GM23248 (cell line): ENCODE results near the gene WDR70. TPM values are rescaled to one million over a fixed set of nuclear protein-coding genes. Genes with fewer than 3 reads are reported as not detected.

Experiments
- DNase-seq: peaks from one replicate; pipeline ENCODE4 v3.0.0-alpha.2; 2015
- H2AFZ ChIP-seq: fragments of 200-600 bp; sonication (generic); 2 replicates; pipeline ENCODE4 v1.6.1; 2016; ENCODE audit warnings: antibody characterized with exemption
- H3F3A ChIP-seq: fragments of 200-600 bp; sonication (generic); 2 replicates; pipeline ENCODE4 v1.6.1; 2016; ENCODE audit warnings: mild to moderate bottlenecking, antibody characterized with exemption, mixed run types; ENCODE audit not compliant: insufficient read depth
- H3K27ac ChIP-seq: fragments of 200-600 bp; sonication (generic); 2 replicates; pipeline ENCODE4 v1.5.1; 2016; ENCODE audit warnings: mild to moderate bottlenecking
- H3K27me3 ChIP-seq: fragments of 200-600 bp; sonication (generic); replicated peaks from 2 replicates; pipeline ENCODE4 v1.6.1; 2016; ENCODE audit warnings: mild to moderate bottlenecking; ENCODE audit not compliant: insufficient read depth
- H3K36me3 ChIP-seq: fragments of 200-600 bp; sonication (generic); 2 replicates; pipeline ENCODE4 v1.6.1; 2016; ENCODE audit warnings: low read depth, mild to moderate bottlenecking
- H3K4me1 ChIP-seq: fragments of 200-600 bp; sonication (generic); 2 replicates; pipeline ENCODE4 v1.6.1; 2016; ENCODE audit warnings: mild to moderate bottlenecking; ENCODE audit not compliant: insufficient read depth
- H3K4me2 ChIP-seq: fragments of 200-600 bp; sonication (generic); one replicate; pipeline ENCODE4 v1.6.1; 2016; ENCODE audit warnings: mild to moderate bottlenecking; ENCODE audit not compliant: unreplicated experiment
- H3K4me3 ChIP-seq: fragments of 200-600 bp; sonication (generic); 2 replicates; pipeline ENCODE4 v1.5.1; 2016; ENCODE audit warnings: mild to moderate bottlenecking
- H3K79me2 ChIP-seq: fragments of 200-600 bp; sonication (generic); 2 replicates; pipeline ENCODE4 v1.6.1; 2016; ENCODE audit warnings: mild to moderate bottlenecking; ENCODE audit not compliant: insufficient read depth
- H3K9ac ChIP-seq: fragments of 200-600 bp; sonication (generic); 2 replicates; pipeline ENCODE4 v1.6.1; 2016; ENCODE audit warnings: mild to moderate bottlenecking
- H3K9me2 ChIP-seq: fragments of 200-600 bp; sonication (generic); 2 replicates; pipeline ENCODE4 v1.6.1; 2016; ENCODE audit warnings: mixed run types, mild to moderate bottlenecking, moderate library complexity; ENCODE audit not compliant: insufficient read depth
- H3K9me3 ChIP-seq: fragments of 200-600 bp; sonication (generic); one replicate; pipeline ENCODE4 v1.6.1; 2017; ENCODE audit warnings: low read depth
- H4K20me1 ChIP-seq: fragments of 200-600 bp; sonication (generic); 2 replicates; pipeline ENCODE4 v1.6.0; 2016; ENCODE audit not compliant: insufficient read depth
- EZH2 ChIP-seq: fragments of 200-600 bp; sonication (generic); IDR thresholded peaks from 2 replicates; pipeline ENCODE4 v1.6.1; 2018; ENCODE audit warnings: antibody characterized with exemption, mild to moderate bottlenecking; ENCODE audit not compliant: insufficient read depth, poor library complexity, severe bottlenecking
- EZH2phosphoT487 ChIP-seq: fragments of 200-600 bp; sonication (generic); IDR thresholded peaks from 2 replicates; pipeline ENCODE4 v1.6.1; 2018; ENCODE audit warnings: antibody characterized with exemption, moderate library complexity, mild to moderate bottlenecking, low read depth; ENCODE audit not compliant: insufficient read depth
- WGBS, 2 experiments: methylation state at CpG; one replicate each; pipeline ENCODE4 v1.1.6; 2015 to 2017; ENCODE audit warnings: low lambda C conversion rate in 2 of 2, low coverage in 1 of 2; ENCODE audit errors: missing lambda C conversion rate in 2 of 2; 5-methylcytosine and 5-hydroxymethylcytosine counted together
- in situ Hi-C: fragments of 300-500 bp; cut with MboI; formaldehyde crosslinking; loops from 2 replicates; pipeline ENCODE4 v1.15.0; 2020
- polyA plus RNA-seq: library from polyadenylated mRNA; unstranded; fragments of >200 nt; fragmentation: Nextera tagmentation; extraction: Ambion mirVana; gene quantifications from 2 replicates; pipeline ENCODE4 v1.2.1, GENCODE V29; 2016
- total RNA-seq: library from RNA; depleted of rRNA; stranded (reverse); fragments of >200 nt; shearing (Covaris generic); gene quantifications from 2 replicates; pipeline ENCODE4 v1.2.3, GENCODE V29; 2014

The WDR70 gene
- total and polyA plus RNA-seq, 2 experiments from 2014 or later, result 20.8 to 24.9 TPM

DNA sequence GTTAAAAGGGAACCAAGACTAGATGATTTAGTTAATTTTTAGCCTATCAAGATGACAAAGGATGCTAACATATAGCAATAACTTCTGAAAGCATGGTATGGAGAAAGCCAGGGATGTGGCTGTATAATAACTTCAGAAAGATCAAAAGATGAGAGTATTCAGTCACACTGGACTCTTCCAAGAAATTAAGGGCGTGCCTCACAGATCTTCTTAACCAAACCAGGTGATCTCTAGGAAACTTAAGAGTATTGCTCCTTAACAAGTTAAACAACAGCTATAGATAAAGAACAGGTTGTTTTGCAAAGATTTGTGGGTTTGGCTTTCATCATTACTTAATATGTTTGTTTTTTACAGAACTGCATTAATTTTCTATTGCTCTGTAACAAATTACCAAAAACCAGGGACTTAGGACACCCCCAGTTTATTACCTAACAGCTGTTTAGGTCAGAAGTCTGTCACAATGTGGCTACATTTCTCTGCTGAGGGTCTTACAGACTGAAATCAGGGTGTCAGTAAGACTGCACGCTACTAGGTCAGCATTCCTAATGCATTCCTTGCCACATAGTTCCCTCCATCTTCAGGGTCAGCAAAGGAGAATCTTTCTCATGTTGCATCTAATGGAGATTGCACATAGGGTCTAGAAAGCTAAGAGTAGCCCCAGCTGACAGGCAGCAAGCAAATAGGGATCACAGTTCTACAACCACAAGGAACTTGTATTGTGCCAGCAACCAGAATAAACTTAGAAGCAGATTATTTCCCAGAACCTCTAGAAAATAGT, 113.8 kb downstream of the WDR70 start:
- in situ Hi-C loops, result no loop called here
- 83 to 86% methylated on average over 2 of the region's 2 CpGs for WGBS, 2 experiments

DNA sequence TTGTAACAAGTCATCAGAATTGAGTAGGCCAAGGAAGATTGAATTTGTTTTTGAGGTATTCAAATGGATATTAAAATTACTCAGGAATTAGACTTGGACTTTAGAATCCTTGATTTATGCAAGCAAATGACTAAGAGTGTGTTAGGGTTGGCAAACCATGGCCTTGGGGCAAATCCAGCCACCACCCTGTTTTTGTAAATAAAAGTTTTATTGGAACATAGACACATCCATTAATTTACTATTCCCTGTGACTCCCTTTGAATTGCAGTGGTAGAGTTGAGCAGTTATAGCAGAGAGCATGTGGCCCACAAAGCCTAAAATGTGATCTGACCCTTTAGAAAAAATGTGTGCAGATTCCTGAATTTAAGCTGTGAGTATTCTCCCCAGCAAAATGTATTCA, 115.6 kb downstream of the WDR70 start:
- peak; percentile 50 for DNase-seq
- Histone ChIP-seq H3K4me2 (peak overlapping the region; percentile 25), H3K27ac (peak overlapping the region; percentile 78)

More for the DNA sequence above, 113.8 kb downstream of the WDR70 start:
- Histone ChIP-seq H3K9me3 (no peaks in the 10 kb centered on the region), H3K79me2 (peaks cover 23% of the 10 kb centered on the region), H3K9me2 (no peaks in the 10 kb centered on the region), H3K4me3 (no peak overlapping the region), H4K20me1 (no peaks in the 10 kb centered on the region), H3K4me1 (peaks cover 24% of the 10 kb centered on the region), H3F3A (peaks cover 37% of the 10 kb centered on the region), H2AFZ (no peak overlapping the region), H3K9ac (no peak overlapping the region), H3K36me3 (no peaks in the 10 kb centered on the region), H3K27me3 (no peaks in the 10 kb centered on the region), H3K27ac (no peak overlapping the region), H3K4me2 (no peak overlapping the region)
- TF ChIP-seq EZH2 (no peak), EZH2phosphoT487 (no peak)
- DNase-seq, result no peak

DNA sequence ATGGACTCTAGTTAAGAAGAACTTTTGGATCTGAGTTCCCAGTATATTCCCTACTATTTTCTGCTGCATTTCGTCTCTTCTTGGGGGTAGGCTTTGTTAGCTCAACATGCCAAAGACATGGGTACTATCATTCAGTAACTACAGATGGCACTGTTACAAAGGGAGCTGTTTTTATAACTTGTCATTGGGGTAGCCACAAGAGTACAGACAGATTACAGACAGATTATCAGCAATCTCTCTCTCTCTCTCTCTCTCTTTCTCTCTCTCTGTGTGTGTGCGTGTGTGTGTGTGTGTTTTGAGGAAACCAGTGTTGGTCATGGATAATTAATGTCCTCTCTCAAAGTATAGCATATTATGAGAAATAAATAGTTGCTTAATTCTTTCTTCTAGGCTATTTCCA, 116.1 kb downstream of the WDR70 start:
- Histone ChIP-seq H3K27ac (peak overlapping the region; percentile 78), H2AFZ (no peak overlapping the region), H3K27me3 (no peaks in the 10 kb centered on the region), H3F3A (peaks cover 37% of the 10 kb centered on the region), H3K36me3 (no peaks in the 10 kb centered on the region), H3K4me3 (no peak overlapping the region), H3K9me2 (no peaks in the 10 kb centered on the region), H3K79me2 (peaks cover 8% of the 10 kb centered on the region; the same call in 1 of the 2 replicates), H3K4me1 (peaks cover 24% of the 10 kb centered on the region), H3K9ac (0 out of 2 replicates have a peak overlapping the region, but pooled peaks have one; percentile 24), H4K20me1 (no peaks in the 10 kb centered on the region), H3K4me2 (peak overlapping the region; percentile 25), H3K9me3 (no peaks in the 10 kb centered on the region)
- TF ChIP-seq EZH2phosphoT487 (no peak), EZH2 (no peak)
- 36 to 44% methylated on average over 2 of the region's 2 CpGs for WGBS, 2 experiments
- DNase-seq, result peak; percentile 54
- in situ Hi-C loops, result no loop called here

More for the DNA sequence above, 115.6 kb downstream of the WDR70 start:
- no peak overlapping the region for H3K9ac ChIP-seq
- in situ Hi-C loops, result no loop called here
- H2AFZ ChIP-seq, result no peak overlapping the region
- no peaks in the 10 kb centered on the region for H4K20me1 ChIP-seq
- TF ChIP-seq EZH2, result no peak
- TF ChIP-seq EZH2phosphoT487, result no peak
- H3K9me3 ChIP-seq, result no peaks in the 10 kb centered on the region
- no peaks in the 10 kb centered on the region for H3K36me3 ChIP-seq
- no peak overlapping the region for H3K4me3 ChIP-seq
- no peaks in the 10 kb centered on the region for H3K27me3 ChIP-seq
- peaks cover 5% of the 10 kb centered on the region; the same call in 1 of the 2 replicates for H3K79me2 ChIP-seq
- H3K9me2 ChIP-seq, result no peaks in the 10 kb centered on the region
- peaks cover 24% of the 10 kb centered on the region for H3K4me1 ChIP-seq
- H3F3A ChIP-seq, result peaks cover 37% of the 10 kb centered on the region

DNA sequence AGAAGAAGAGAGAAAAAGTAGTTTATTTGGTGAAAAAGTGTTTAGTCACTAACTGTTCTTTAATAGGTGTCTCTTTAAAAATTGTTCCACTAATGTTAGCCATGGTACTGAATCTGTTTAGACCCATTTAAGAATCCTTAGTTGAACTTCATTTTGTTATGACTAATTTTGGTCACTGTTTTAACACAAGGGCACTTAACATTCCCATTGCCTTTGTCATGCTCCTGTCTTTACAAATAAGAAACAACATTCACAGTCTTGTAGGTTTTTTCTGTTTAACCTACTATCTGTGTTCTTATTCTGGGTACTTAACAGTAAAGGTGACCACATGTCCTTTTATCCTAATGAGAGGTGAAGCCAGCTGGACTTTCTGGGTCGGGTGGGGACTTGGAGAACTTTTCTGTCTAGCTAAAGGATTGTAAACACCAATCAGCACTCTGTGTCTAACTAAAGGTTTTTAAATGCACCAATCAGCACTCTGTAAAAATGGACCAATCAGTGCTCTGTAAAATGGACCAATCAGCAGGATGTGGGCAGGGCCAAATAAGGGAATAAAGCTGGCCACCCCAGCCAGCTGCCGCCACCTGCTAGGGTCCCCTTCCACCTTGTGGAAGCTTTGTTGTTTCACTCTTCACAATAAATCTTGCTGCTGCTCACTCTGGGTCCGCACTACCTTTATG, 116.7 kb downstream of the WDR70 start:
- peak overlapping the region; percentile 62 for H3K4me2 ChIP-seq
- in situ Hi-C loops, result no loop called here
- no peak overlapping the region for H2AFZ ChIP-seq
- H3K4me1 ChIP-seq, result peaks cover 24% of the 10 kb centered on the region
- no peak for TF ChIP-seq EZH2
- no peak for TF ChIP-seq EZH2phosphoT487
- H3K9ac ChIP-seq, result 0 out of 2 replicates have a peak overlapping the region, but pooled peaks have one; percentile 24
- H3K9me3 ChIP-seq, result no peaks in the 10 kb centered on the region
- peak overlapping the region; percentile 78 for H3K27ac ChIP-seq
- H3F3A ChIP-seq, result peaks cover 37% of the 10 kb centered on the region
- no peaks in the 10 kb centered on the region for H3K9me2 ChIP-seq
- no peaks in the 10 kb centered on the region for H3K27me3 ChIP-seq
- no peak overlapping the region for H3K4me3 ChIP-seq
- no peaks in the 10 kb centered on the region for H3K36me3 ChIP-seq
- WGBS, 2 experiments, result 93 to 96% methylated on average over 3 of the region's 3 CpGs
- peaks cover 10% of the 10 kb centered on the region; the same call in 1 of the 2 replicates for H3K79me2 ChIP-seq
- no peaks in the 10 kb centered on the region for H4K20me1 ChIP-seq
- peak; percentile 88 for DNase-seq
